Thyroid gland (tissue), 4 donors: ENCODE data around the gene NSUN3. TPM values are rescaled to one million over a fixed set of nuclear protein-coding genes. Genes with fewer than 3 reads are reported as not detected.
"Not testable (repeated sequence)": the region's sequence is repeated elsewhere in the genome, so short reads cannot be mapped to it uniquely, and the experiment has no call there.

ENCODE experiments used
- DNase-seq, 2 donors: peaks; one replicate each; pipeline ENCODE4 v3.0.0-alpha.2; 2019
- H3K27ac ChIP-seq, 3 donors: fragments of 200-600 bp; sonication (generic); 1 replicate in 2 of 3; 2 replicates in 1 of 3; pipeline ENCODE4 v1.5.1; 2016 to 2019; ENCODE audit warnings: mild to moderate bottlenecking in 1 of 3, moderate library complexity in 1 of 3
- H3K27me3 ChIP-seq: fragments of 200-600 bp; sonication (generic); one replicate; pipeline ENCODE4 v1.5.1; 2019
- H3K36me3 ChIP-seq, 2 donors: fragments of 200-600 bp; sonication (generic); one replicate each; pipeline ENCODE4 v1.5.1; 2016 to 2019
- H3K4me1 ChIP-seq, 2 donors: fragments of 200-600 bp; sonication (generic); one replicate each; pipeline ENCODE4 v1.5.1; 2017 to 2019
- H3K4me3 ChIP-seq, 3 donors: fragments of 200-600 bp; sonication (generic); replicated peaks in 1 of 3; 1 replicate in 2 of 3; 2 replicates in 1 of 3; pipeline ENCODE4 v1.5.1; 2016; ENCODE audit warnings: mild to moderate bottlenecking in 1 of 3
- H3K9me3 ChIP-seq: fragments of 200-600 bp; sonication (generic); one replicate; pipeline ENCODE4 v1.5.1; 2017
- POLR2A ChIP-seq, 2 donors: fragments of 450-650 bp; IDR thresholded peaks; one replicate each; pipeline ENCODE4 v1.6.1; 2017; ENCODE audit warnings: antibody characterized with exemption in 2 of 2, mild to moderate bottlenecking in 2 of 2, moderate library complexity in 1 of 2
- WGBS, 2 donors: methylation state at CpG; one replicate each; pipeline ENCODE4 v1.1.5; 2017; 5-methylcytosine and 5-hydroxymethylcytosine counted together
- intact Hi-C: fragments of 100-400 bp; cut with DNase I; formaldehyde crosslinking; loops from one replicate; pipeline ENCODE4 v1.15.1; 2023
- total RNA-seq, 4 donors: library from RNA; depleted of rRNA; stranded (reverse); fragments of >200 nt; gene quantifications; one replicate each; pipeline ENCODE4 v1.2.3, GENCODE V29; 2016
- TF ChIP-seq, protein P1 (sequence below), 6 experiments: fragments of 200-600 bp in 3 of 6; fragments of 450-650 bp in 3 of 6; sonication (generic) in 3 of 6; IDR thresholded peaks; one replicate each; pipeline ENCODE4 v1.5.1; 2016 to 2019; ENCODE audit warnings: antibody characterized with exemption in 6 of 6, mild to moderate bottlenecking in 2 of 6, inconsistent platforms in 1 of 6, moderate library complexity in 1 of 6

NSUN3 gene
- total RNA-seq, 4 donors from 2014 or later = 12.5 to 22.5 (median 15.4) TPM

DNA sequence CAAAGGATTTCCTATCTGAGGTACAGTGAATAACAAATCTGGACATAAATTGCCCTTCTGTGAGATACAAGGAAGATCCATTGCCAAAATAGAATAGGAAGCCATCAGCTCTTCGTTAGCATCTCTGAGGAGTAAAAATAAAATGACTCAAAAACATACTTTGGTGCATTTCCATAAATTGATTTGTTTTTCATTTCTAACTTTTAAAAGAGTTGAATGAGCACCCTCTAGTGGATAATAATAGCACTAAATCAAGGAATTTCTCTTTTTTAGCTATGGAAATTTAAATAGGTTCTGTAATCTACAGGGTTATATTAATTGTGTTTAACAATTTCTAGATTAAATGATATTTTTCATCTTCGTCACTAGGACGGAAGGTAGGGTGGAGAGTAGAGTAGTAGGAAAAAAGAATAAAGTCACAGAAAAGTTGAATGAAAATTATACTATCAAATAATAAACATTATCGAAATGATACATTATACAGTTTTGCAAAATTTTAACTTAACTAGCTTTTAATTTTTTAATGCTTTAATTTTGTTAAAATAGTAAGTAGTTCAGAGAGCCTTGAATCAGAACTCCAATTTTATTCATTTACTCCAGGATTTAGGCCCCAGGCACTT lies 6.4 kb downstream of the NSUN3 start:
- no peaks in the 10 kb centered on the region for H3K9me3 ChIP-seq
- H3K27ac ChIP-seq = no peak overlapping the region
- no peaks in the 10 kb centered on the region for H3K4me1 ChIP-seq
- WGBS, 2 donors = 57 to 66% methylated on average over 4 of the region's 4 CpGs
- H3K4me3 ChIP-seq = no peak overlapping the region
- H3K36me3 ChIP-seq = no peaks in the 10 kb centered on the region
- intact Hi-C loops = loop anchor here (10.0 kb wide), 1 partner anchor 65 kb away; no protein-coding TSS in a partner anchor
- no peak for TF ChIP-seq POLR2A (IDR thresholded peaks at IDR 0.05)
- TF ChIP-seq, protein P1, sequence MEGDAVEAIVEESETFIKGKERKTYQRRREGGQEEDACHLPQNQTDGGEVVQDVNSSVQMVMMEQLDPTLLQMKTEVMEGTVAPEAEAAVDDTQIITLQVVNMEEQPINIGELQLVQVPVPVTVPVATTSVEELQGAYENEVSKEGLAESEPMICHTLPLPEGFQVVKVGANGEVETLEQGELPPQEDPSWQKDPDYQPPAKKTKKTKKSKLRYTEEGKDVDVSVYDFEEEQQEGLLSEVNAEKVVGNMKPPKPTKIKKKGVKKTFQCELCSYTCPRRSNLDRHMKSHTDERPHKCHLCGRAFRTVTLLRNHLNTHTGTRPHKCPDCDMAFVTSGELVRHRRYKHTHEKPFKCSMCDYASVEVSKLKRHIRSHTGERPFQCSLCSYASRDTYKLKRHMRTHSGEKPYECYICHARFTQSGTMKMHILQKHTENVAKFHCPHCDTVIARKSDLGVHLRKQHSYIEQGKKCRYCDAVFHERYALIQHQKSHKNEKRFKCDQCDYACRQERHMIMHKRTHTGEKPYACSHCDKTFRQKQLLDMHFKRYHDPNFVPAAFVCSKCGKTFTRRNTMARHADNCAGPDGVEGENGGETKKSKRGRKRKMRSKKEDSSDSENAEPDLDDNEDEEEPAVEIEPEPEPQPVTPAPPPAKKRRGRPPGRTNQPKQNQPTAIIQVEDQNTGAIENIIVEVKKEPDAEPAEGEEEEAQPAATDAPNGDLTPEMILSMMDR (IDR thresholded peaks at IDR 0.05) = peak in 5 of 6 experiments; percentile 17 to 65 (median 50)
- DNase-seq = no peak
- no peaks in the 10 kb centered on the region for H3K27me3 ChIP-seq

DNA sequence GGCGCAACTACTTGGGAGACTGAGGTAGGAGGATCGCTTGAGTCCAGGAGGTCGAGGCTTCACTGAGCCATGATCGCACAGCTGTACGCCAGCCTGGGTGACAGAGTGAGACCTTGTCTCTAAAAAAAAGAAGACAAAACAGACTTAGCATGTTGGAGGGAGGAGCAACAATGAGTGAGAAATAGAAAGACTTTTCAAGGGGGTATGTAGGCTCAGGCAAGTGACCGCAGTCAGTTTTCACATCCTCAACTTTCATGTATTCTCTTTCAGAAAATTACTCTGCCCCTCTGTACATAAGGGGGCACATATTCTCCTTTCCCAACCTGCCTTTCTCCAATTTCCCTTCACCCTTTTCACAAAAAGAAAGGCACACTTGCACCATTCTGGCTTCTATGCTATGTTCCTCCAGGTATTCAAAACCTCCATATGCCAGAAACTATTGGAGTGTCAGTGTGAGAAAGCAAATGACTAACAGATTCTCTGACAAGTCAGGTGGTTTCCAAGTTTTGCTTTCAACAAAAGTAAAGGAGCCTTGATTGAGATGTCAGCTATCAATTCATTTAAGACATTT lies 7.6 kb downstream of the NSUN3 start:
- 95 to 97% methylated on average over 6 of the region's 6 CpGs for WGBS, 2 donors
- DNase-seq = no peak
- no peaks in the 10 kb centered on the region for H3K4me1 ChIP-seq
- TF ChIP-seq, protein P1 (IDR thresholded peaks at IDR 0.05) = no peak
- no peak for TF ChIP-seq POLR2A (IDR thresholded peaks at IDR 0.05)
- no peaks in the 10 kb centered on the region for H3K36me3 ChIP-seq
- no peaks in the 10 kb centered on the region for H3K27me3 ChIP-seq
- H3K27ac ChIP-seq = no peak overlapping the region
- H3K9me3 ChIP-seq = no peaks in the 10 kb centered on the region
- H3K4me3 ChIP-seq = no peak overlapping the region
- intact Hi-C loops = no loop called here

DNA sequence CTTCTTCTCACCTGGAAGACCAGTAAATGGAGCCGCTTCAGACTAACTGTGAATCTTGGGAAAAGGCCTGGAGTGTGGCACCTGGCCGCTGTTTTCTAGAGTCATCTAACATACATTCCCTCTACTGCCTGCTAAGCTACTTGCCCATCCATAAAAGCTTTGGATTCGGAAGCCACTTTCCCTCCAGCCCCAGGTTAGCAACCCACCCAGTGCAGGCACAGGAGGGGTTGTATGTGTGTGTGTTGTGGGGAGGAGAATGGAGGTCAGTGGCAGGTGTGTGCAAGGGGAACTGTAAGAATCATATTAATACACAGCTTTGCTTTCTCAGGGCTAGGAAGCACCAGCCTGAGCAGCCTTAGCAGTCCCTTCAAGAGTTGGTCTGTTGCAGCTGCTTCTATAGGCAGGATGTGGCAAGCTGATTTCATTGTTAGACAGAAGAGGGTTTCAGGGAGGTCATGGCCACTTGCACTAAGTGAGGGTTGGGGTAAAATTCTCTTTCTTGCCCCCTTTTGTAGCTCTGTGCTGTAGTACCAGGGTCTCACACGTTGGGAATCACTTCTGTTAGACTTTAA lies 8.9 kb downstream of the NSUN3 start:
- no peak overlapping the region for H3K27ac ChIP-seq
- 89 to 92% methylated on average over 4 of the region's 4 CpGs for WGBS, 2 donors
- intact Hi-C loops = no loop called here
- no peaks in the 10 kb centered on the region for H3K4me1 ChIP-seq
- H3K27me3 ChIP-seq = no peaks in the 10 kb centered on the region
- TF ChIP-seq POLR2A (IDR thresholded peaks at IDR 0.05) = no peak
- TF ChIP-seq, protein P1 (IDR thresholded peaks at IDR 0.05) = no peak
- no peak overlapping the region for H3K4me3 ChIP-seq
- peaks cover 0 to 2% of the 10 kb centered on the region in 2 donors for H3K36me3 ChIP-seq
- DNase-seq = no peak
- no peaks in the 10 kb centered on the region for H3K9me3 ChIP-seq

DNA sequence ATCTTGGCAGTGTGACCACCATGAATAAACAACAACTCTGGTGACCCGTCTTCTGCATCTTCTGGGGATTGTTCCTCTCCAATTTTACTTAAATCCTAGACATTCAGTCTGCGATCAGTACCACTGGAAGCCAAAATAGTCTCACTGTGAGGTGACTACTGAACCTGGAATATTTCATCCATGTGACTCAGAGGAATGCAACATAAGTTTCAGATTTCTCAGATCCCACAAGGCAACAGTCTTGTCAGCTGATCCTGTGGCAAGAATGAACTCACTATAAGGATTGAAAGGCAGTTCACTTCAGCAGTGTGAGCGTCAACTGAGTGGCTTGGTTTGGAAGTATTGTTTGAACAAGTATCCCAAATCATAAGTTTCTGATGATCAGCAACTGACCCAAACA lies 13.2 kb downstream of the NSUN3 start:
- no peak for TF ChIP-seq POLR2A (IDR thresholded peaks at IDR 0.05)
- TF ChIP-seq, protein P1 (IDR thresholded peaks at IDR 0.05) = no peak
- DNase-seq = no peak
- WGBS, 2 donors = 91 to 94% methylated on average over 3 of the region's 3 CpGs
- Histone ChIP-seq H3K4me3 (no peak overlapping the region), H3K27me3 (no peaks in the 10 kb centered on the region), H3K27ac (no peak overlapping the region), H3K4me1 (peaks cover 11 to 12% of the 10 kb centered on the region in 2 donors), H3K36me3 (peaks cover 0 to 2% of the 10 kb centered on the region in 2 donors), H3K9me3 (no peaks in the 10 kb centered on the region)
- intact Hi-C loops = no loop called here

DNA sequence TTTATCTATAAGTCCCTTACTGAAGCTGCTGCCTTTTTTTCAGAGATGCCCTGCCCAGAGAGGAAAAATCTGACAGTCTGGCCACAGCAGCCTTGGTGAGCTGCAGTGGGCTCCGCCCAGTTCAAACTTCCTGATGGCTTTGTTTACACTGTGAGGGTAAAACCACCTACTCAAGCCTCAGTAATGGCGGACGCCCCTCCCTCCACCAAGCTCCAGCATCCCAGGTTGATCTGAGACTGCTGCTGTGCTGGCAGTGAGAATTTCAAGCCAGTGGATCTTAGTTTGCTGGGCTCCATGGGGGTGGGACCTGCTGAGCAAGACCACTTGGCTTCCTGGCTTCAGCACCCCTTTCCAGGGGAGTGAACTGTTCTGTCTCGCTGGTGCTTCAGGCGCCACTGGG lies 17.7 kb downstream of the NSUN3 start:
- peaks cover 11 to 12% of the 10 kb centered on the region in 2 donors for H3K4me1 ChIP-seq
- intact Hi-C loops, H3K4me3 ChIP-seq, H3K36me3 ChIP-seq, H3K27me3 ChIP-seq, H3K9me3 ChIP-seq, H3K27ac ChIP-seq: not testable (repeated sequence)
- 61 to 73% methylated on average over 4 of the region's 5 CpGs for WGBS, 2 donors
- DNase-seq = peak in 1 of 2 donors; percentile 3
